Fibroblast of villous mesenchyme (primary cell): ENCODE results near the gene TBC1D21. TPM values are rescaled to one million over a fixed set of nuclear protein-coding genes. Genes with fewer than 3 reads are reported as not detected.

Experiments
- DNase-seq: peaks from one replicate; pipeline ENCODE4 v3.0.0-alpha.2; 2010; ENCODE audit warnings: low read depth
- H3K4me3 ChIP-seq: 2 replicates; pipeline ENCODE4 v1.5.1; 2011; ENCODE audit warnings: low read depth, mild to moderate bottlenecking, low read length
- total RNA-seq: library from RNA; depleted of rRNA; stranded (reverse); fragments of >200 nt; gene quantifications from 2 replicates; pipeline ENCODE4 v1.2.3, GENCODE V29; 2012
- TF ChIP-seq, protein P1 (sequence below): IDR thresholded peaks from 2 replicates; pipeline ENCODE4 v1.5.1; 2012; ENCODE audit warnings: low read depth, mild to moderate bottlenecking, low read length; ENCODE audit not compliant: insufficient read depth

Gene TBC1D21
- total RNA-seq, 1 donor = not detected

DNA sequence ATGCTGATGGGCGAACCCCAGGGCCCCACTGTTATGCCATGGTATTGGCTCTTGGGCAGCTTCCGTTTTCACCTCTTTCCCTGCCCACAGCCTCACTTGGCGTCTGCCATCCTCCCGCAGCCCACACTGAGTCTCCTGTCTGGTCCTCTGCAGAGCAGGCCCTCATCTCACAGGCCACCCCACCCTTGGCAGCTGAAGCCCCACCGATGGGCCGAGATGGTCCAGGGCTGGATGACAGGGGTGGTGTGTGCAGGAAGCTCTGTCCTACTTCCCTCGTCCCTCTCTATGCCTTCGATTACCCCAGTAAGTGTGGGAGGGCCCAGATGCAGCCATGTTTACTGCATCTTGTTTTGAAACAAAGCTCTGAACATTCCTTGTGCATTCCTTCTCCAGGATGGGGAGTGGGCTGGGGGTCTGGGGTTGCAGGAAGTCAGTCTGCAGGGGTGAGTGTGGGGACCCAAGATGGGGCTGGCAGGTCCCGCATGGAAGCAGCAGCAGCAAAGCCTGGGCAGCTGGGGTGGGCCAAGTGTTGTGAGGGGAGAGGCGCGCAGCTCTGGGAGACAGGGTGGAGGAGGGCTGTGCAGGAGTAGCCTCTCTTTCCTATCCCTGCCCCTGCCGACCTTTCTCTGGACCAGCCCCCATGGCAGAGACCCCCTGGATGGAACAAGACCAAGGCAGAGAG is 20.9 kb downstream of the TBC1D21 start:
- no peak for DNase-seq
- no peak overlapping the region for H3K4me3 ChIP-seq

DNA sequence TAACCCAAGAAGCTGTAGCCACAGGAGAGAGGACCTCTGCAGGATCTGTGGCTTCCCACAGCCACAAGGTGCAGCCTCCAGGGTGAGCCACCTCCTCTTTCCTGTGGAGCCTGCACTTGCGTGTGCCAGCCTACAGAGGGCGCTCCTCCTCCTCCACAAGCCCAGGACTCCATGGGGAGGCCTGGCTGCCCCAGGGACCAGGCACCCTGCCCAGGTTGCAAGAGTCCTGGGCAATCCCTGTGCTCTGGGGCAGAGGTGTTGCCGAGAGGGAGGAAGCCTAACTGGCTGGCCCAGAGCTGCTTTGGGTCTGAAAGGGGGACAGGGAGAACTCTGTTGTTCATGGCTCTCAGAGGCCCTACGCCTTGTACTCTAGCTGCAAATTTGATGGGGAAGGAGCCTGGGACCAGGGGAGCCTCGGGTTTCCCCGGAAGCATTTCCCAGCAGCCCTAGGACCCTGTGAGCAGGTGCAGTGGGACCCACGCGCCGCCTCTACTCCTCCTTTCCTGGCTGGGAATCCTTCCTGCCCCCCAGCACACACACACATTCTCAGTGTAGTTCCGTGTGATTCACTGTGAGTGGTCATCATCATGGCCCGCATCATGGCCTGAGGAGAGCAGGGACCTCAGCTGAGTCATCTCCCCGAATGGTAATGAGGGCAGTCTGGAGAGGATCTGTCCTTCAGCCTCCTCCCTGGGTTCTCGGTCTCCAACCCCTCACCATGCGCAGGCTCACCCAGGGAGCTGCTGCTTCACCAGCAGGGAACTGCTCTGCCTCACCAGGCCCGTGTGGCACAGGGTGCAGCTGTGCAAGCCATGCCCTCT is 24.3 kb downstream of the TBC1D21 start:
- TF ChIP-seq, protein P1, sequence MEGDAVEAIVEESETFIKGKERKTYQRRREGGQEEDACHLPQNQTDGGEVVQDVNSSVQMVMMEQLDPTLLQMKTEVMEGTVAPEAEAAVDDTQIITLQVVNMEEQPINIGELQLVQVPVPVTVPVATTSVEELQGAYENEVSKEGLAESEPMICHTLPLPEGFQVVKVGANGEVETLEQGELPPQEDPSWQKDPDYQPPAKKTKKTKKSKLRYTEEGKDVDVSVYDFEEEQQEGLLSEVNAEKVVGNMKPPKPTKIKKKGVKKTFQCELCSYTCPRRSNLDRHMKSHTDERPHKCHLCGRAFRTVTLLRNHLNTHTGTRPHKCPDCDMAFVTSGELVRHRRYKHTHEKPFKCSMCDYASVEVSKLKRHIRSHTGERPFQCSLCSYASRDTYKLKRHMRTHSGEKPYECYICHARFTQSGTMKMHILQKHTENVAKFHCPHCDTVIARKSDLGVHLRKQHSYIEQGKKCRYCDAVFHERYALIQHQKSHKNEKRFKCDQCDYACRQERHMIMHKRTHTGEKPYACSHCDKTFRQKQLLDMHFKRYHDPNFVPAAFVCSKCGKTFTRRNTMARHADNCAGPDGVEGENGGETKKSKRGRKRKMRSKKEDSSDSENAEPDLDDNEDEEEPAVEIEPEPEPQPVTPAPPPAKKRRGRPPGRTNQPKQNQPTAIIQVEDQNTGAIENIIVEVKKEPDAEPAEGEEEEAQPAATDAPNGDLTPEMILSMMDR = peak; percentile 98
- no peak overlapping the region for H3K4me3 ChIP-seq
- DNase-seq = peak; percentile 60

More for the DNA sequence above, 20.9 kb downstream of the TBC1D21 start:
- TF ChIP-seq, protein P1 = no peak

DNA sequence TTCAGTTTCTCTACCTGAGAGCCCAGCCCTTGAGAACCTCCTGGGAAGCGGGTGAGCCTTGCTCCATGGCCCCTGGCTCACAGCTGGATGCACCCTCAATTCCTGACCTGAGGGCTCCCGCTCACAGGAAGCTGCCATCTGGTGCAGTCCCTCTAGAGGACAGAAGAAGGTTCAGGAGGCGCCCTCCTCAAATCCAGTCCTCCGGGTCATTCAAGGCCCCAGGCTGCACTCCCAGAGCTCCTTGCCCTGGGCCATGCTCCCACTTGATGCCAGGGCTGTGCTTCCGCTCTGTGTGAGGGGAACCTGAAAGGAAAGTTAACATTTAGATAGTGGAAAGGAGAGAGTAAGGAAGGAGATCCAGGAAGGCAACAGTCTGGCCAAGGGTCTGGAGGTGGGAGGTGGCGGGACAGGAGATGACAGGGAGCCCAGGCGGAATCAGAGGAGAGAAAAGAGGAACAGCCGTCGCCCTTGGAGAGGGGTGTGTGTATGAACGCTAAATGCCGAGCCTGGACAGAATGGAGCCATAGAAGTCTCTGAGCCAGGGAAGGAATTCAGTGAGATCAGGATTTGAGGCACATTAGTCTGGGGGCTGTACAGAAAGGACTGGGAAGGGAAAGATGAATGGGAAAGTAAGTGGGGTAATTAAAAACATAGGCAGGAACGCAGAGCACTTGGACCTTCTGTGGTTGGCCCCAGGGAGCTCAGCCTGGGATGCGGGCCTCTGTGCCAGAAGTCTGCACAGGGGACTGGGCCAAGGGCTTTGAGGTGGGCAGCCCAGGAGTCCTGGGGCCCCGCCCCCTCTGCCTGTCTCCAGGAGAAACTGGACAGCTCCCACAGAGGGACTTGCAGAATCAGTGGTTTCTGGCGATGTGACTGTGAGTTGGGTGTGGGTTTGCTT is 26.1 kb downstream of the TBC1D21 start:
- H3K4me3 ChIP-seq = no peak overlapping the region
- TF ChIP-seq, protein P1 = no peak
- DNase-seq = peak; percentile 4

DNA sequence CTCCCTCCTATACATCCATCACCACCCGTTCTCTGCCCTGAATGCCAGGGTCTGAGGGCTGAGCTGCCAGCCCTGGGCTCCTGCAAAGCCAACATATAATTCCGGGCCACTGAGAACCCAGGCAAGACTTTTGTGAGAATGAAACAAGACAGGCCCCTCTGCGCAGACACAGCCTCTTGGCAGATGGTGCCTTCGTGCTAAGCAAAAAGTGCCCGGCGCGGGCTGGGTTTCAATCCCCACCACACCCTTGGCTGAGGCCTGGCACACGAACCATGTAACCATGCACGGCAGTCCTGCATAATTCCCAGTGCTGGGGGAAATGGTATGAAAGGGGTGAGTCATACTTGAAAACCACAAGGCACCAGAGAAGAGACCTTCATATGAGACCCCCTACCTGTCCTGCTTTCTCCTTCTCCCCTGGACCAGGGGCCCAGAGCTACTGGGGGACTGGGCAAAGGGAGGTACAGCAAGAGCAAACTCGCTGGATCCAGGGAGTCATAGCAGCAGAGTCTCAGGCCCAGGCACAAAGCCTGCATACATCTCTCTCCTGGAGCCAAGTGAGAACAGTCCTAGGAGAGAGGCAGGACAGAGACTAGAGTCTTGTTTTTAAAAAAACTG is 26.8 kb downstream of the TBC1D21 start:
- no peak overlapping the region for H3K4me3 ChIP-seq
- TF ChIP-seq, protein P1 = no peak
- peak; percentile 12 for DNase-seq

GRCh38 chr15:73901126-73901810 is 27.9 kb downstream of the TBC1D21 start:
- TF ChIP-seq, protein P1 = no peak

More at GRCh38 chr15:73901126-73901810, 27.9 kb downstream of the TBC1D21 start:
- H3K4me3 ChIP-seq = no peak overlapping the region
- no peak for DNase-seq
